ENCODE results near the gene ATXN1. TPM values are rescaled to one million over a fixed set of nuclear protein-coding genes. Genes with fewer than 3 reads are reported as not detected.

Gene ATXN1
- total RNA-seq, 1 experiment from 2014 or later: 8.1 TPM

- ATAC-seq (no peak), DNase-seq (ENCODE audit: low spot score) (no peak)
- H3K4me1 Mint-ChIP-seq: peaks cover 30% of the 10 kb centered on the region
- no peaks in the 10 kb centered on the region for H3K27me3 Mint-ChIP-seq (ENCODE audit: low read depth)
- ChIA-PET POLR2A (no interaction called here), CTCF (no interaction called here)
- no peak overlapping the region for H3K4me3 Mint-ChIP-seq
- H3K36me3 Mint-ChIP-seq: no peaks in the 10 kb centered on the region
- H3K27ac Mint-ChIP-seq: no peak overlapping the region
- H3K9me3 Mint-ChIP-seq: no peaks in the 10 kb centered on the region
- TF ChIP-seq SMAD3 (CRISPR knock-in tag; IDR thresholded peaks at IDR 0.05; ENCODE audit: borderline replicate concordance) (no peak), ZSCAN18 (CRISPR knock-in tag; IDR thresholded peaks at IDR 0.05) (no peak), NFE2L1 (CRISPR knock-in tag; IDR thresholded peaks at IDR 0.05) (no peak), USF1 (CRISPR knock-in tag; IDR thresholded peaks at IDR 0.05) (no peak), CTCF (IDR thresholded peaks at IDR 0.05) (no peak), GABPB1 (CRISPR knock-in tag; IDR thresholded peaks at IDR 0.05) (no peak)
These were observed 28.2 kb downstream of the ATXN1 start for GRCh38 chr6:16733085-16733484.

- Mint-ChIP-seq H3K4me3 (no peak overlapping the region), H3K36me3 (no peaks in the 10 kb centered on the region), H3K4me1 (peaks cover 17% of the 10 kb centered on the region), H3K27ac (no peak overlapping the region), H3K9me3 (no peaks in the 10 kb centered on the region), H3K27me3 (ENCODE audit: low read depth) (no peaks in the 10 kb centered on the region)
- CTCF ChIA-PET: interaction anchor here (0.6 to 1.1 kb wide), 3 partner anchors 7 to 39 kb away, joined by 4 read pairs; no protein-coding TSS in a partner anchor
- ATAC-seq (no peak), DNase-seq (ENCODE audit: low spot score) (no peak)
- POLR2A ChIA-PET: interaction anchor here (0.9 kb wide), 1 partner anchor 403 kb away, joined by 3 read pairs; no protein-coding TSS in a partner anchor
- TF ChIP-seq ELF4 (CRISPR knock-in tag; IDR thresholded peaks at IDR 0.05; ENCODE audit: low read depth) (no peak), IRF1 (CRISPR knock-in tag; IDR thresholded peaks at IDR 0.05) (no peak), ZNF263 (CRISPR knock-in tag; IDR thresholded peaks at IDR 0.05; ENCODE audit: low read depth) (no peak), CREB1 (CRISPR knock-in tag; IDR thresholded peaks at IDR 0.05) (no peak), ZMAT4 (CRISPR knock-in tag; IDR thresholded peaks at IDR 0.05) (no peak), USF2 (CRISPR knock-in tag; IDR thresholded peaks at IDR 0.05) (no peak), ZNF512 (CRISPR knock-in tag; IDR thresholded peaks at IDR 0.05; ENCODE audit: borderline replicate concordance) (no peak), ZSCAN18 (CRISPR knock-in tag; IDR thresholded peaks at IDR 0.05) (no peak), ZNF396 (CRISPR knock-in tag; IDR thresholded peaks at IDR 0.05; ENCODE audit: borderline replicate concordance) (no peak), MXD4 (CRISPR knock-in tag; IDR thresholded peaks at IDR 0.05; ENCODE audit: borderline replicate concordance) (no peak), ATF3 (CRISPR knock-in tag; conservative IDR thresholded peaks at IDR 0.05) (no peak), SP1 (CRISPR knock-in tag; conservative IDR thresholded peaks at IDR 0.05) (no peak), MAX (CRISPR knock-in tag; IDR thresholded peaks at IDR 0.05) (no peak), RELA (CRISPR knock-in tag; IDR thresholded peaks at IDR 0.05; ENCODE audit: borderline replicate concordance) (no peak), CREM (CRISPR knock-in tag; IDR thresholded peaks at IDR 0.05) (no peak), E2F4 (CRISPR knock-in tag; IDR thresholded peaks at IDR 0.05; ENCODE audit: borderline replicate concordance, low read depth) (no peak), SMAD3 (CRISPR knock-in tag; IDR thresholded peaks at IDR 0.05; ENCODE audit: borderline replicate concordance) (no peak), ETV6 (CRISPR knock-in tag; IDR thresholded peaks at IDR 0.05) (no peak)
These were observed 29.7 kb downstream of the ATXN1 start for GRCh38 chr6:16731478-16732051.

Data from WTC11 (cell line).